SK-N-SH treated with all-trans-retinoic acid at 6 μM for 48 hours (cell line): ENCODE data around the gene LIMK1.

Source experiments
- ATAC-seq: fragments of 200-7000 bp; cut with Tn5 transposase; 3 replicates; pipeline ENCODE4 v1.9.1; 2020; ENCODE audit warnings: mild to moderate bottlenecking, moderate library complexity
- ARNTL ChIP-seq: fragments of 450-650 bp; formaldehyde crosslinking; IDR thresholded peaks from 2 replicates; pipeline ENCODE4 v1.5.0; 2020; ENCODE audit warnings: low read depth, mild to moderate bottlenecking, moderate library complexity, borderline replicate concordance
- BACH2 ChIP-seq: fragments of 250-450 bp; sonication (Bioruptor Pico); IDR thresholded peaks from 2 replicates; pipeline ENCODE4 v1.9.0; 2021; ENCODE audit warnings: mild to moderate bottlenecking, borderline replicate concordance
- CSDC2 ChIP-seq: fragments of 250-450 bp; sonication (Bioruptor Pico); IDR thresholded peaks from 2 replicates; pipeline ENCODE4 v1.5.0; 2020; ENCODE audit warnings: mild to moderate bottlenecking, moderate library complexity
- CSRNP3 ChIP-seq: fragments of 250-450 bp; sonication (Bioruptor Pico); IDR thresholded peaks from 2 replicates; pipeline ENCODE4 v1.5.1; 2021; ENCODE audit warnings: mild to moderate bottlenecking, moderate library complexity
- ESRRG ChIP-seq: fragments of 250-450 bp; sonication (Bioruptor Pico); IDR thresholded peaks from 2 replicates; pipeline ENCODE4 v1.6.1; 2021; ENCODE audit warnings: mild to moderate bottlenecking
- GLIS3 ChIP-seq: fragments of 250-450 bp; sonication (Bioruptor Pico); IDR thresholded peaks from 2 replicates; pipeline ENCODE4 v1.5.0; 2020; ENCODE audit warnings: mild to moderate bottlenecking, moderate library complexity
- ISL1 ChIP-seq: fragments of 250-450 bp; sonication (Bioruptor Pico); IDR thresholded peaks from 2 replicates; pipeline ENCODE4 v2.1.2; 2022; ENCODE audit warnings: mild to moderate bottlenecking, moderate library complexity
- OSR1 ChIP-seq: fragments of 250-450 bp; sonication (Bioruptor Pico); IDR thresholded peaks from 2 replicates; pipeline ENCODE4 v1.8.0; 2022; ENCODE audit warnings: moderate library complexity, mild to moderate bottlenecking, inconsistent platforms
- PATZ1 ChIP-seq: fragments of 250-450 bp; sonication (Bioruptor Pico); IDR thresholded peaks from 2 replicates; pipeline ENCODE4 v1.8.0; 2020; ENCODE audit warnings: mild to moderate bottlenecking, moderate library complexity, borderline replicate concordance
- POU6F1 ChIP-seq: fragments of 250-450 bp; sonication (Bioruptor Pico); IDR thresholded peaks from 2 replicates; pipeline ENCODE4 v1.8.0; 2021; ENCODE audit warnings: low read depth, mild to moderate bottlenecking, moderate library complexity, borderline replicate concordance
- RARB ChIP-seq: fragments of 250-450 bp; sonication (Bioruptor Pico); IDR thresholded peaks from 2 replicates; pipeline ENCODE4 v1.8.0; 2021; ENCODE audit warnings: mild to moderate bottlenecking, moderate library complexity
- TOX ChIP-seq: fragments of 250-450 bp; sonication (Bioruptor Pico); IDR thresholded peaks from 2 replicates; pipeline ENCODE4 v1.8.0; 2021; ENCODE audit warnings: mild to moderate bottlenecking, moderate library complexity, borderline replicate concordance
- TSHZ2 ChIP-seq: fragments of 250-450 bp; sonication (Bioruptor Pico); IDR thresholded peaks from 2 replicates; pipeline ENCODE4 v1.5.0; 2020; ENCODE audit warnings: mild to moderate bottlenecking, moderate library complexity
- ZFP3 ChIP-seq: fragments of 250-450 bp; sonication (Bioruptor Pico); IDR thresholded peaks from 2 replicates; pipeline ENCODE4 v1.5.0; 2020; ENCODE audit warnings: mild to moderate bottlenecking, moderate library complexity
- ZNF565 ChIP-seq: fragments of 450-650 bp; formaldehyde crosslinking; conservative IDR thresholded peaks from 2 replicates; pipeline ENCODE4 v1.5.0; 2020; ENCODE audit warnings: low read depth, mild to moderate bottlenecking, moderate library complexity
- ZNF70 ChIP-seq: fragments of 450-650 bp; formaldehyde crosslinking; IDR thresholded peaks from 2 replicates; pipeline ENCODE4 v1.5.0; 2020; ENCODE audit warnings: mild to moderate bottlenecking, moderate library complexity
- ZNF8 ChIP-seq: fragments of 450-650 bp; formaldehyde crosslinking; IDR thresholded peaks from 2 replicates; pipeline ENCODE4 v1.5.0; 2020; ENCODE audit warnings: mild to moderate bottlenecking, moderate library complexity

Gene LIMK1

GRCh38 chr7:74048999-74049599 is 34.5 kb upstream of the LIMK1 start (continued):
- no peak for TF ChIP-seq TSHZ2 (CRISPR knock-in tag)
- no peak for TF ChIP-seq OSR1 (CRISPR knock-in tag)
- no peak for TF ChIP-seq ZNF70 (CRISPR knock-in tag)
- no peak for TF ChIP-seq ISL1 (CRISPR knock-in tag)
- no peak for TF ChIP-seq GLIS3 (CRISPR knock-in tag)
- TF ChIP-seq CSDC2 (CRISPR knock-in tag): no peak
- no peak for TF ChIP-seq POU6F1 (CRISPR knock-in tag)
- no peak for TF ChIP-seq ZNF8 (CRISPR knock-in tag)

GRCh38 chr7:74049997-74050798 is 33.4 kb upstream of the LIMK1 start:
- TF ChIP-seq OSR1 (CRISPR knock-in tag) (no peak), PATZ1 (CRISPR knock-in tag) (no peak), BACH2 (no peak), CSRNP3 (CRISPR knock-in tag) (no peak), POU6F1 (CRISPR knock-in tag) (no peak), TOX (CRISPR knock-in tag) (no peak), ZFP3 (CRISPR knock-in tag) (no peak), ZNF8 (CRISPR knock-in tag) (no peak), RARB (no peak), ESRRG (CRISPR knock-in tag) (no peak), ISL1 (CRISPR knock-in tag) (no peak), ZNF70 (CRISPR knock-in tag) (no peak), ARNTL (CRISPR knock-in tag) (no peak), ZNF565 (CRISPR knock-in tag) (no peak), TSHZ2 (CRISPR knock-in tag) (no peak), CSDC2 (CRISPR knock-in tag) (no peak), GLIS3 (CRISPR knock-in tag) (no peak)
- no peak for ATAC-seq
